ENCODE results near the gene ATXN10.
A peak's percentile ranks its signal among the peaks of the same experiment; 100 is the strongest.

Gene ATXN10

GRCh38 chr22:45865561-45866125, 194.0 kb downstream of the ATXN10 start:
- Histone ChIP-seq H3K4me3 (ENCODE audit: low read depth in 1 of 5, low read length in 5 of 5) (no peak overlapping the region), H3K27ac (ENCODE audit: low read depth, low read length) (no peak overlapping the region), H3K9ac (ENCODE audit: low read length in 5 of 5) (no peak overlapping the region), H3K4me1 (ENCODE audit: control insufficient read depth in 5 of 5, insufficient read depth in 5 of 5, low read length in 5 of 5) (peaks cover 0 to 20% (median 18%) of the 10 kb centered on the region in 5 donors), H3K27me3 (ENCODE audit: control insufficient read depth in 5 of 5, insufficient read depth in 4 of 5, low read length in 5 of 5) (peaks cover 30 to 51% (median 36%) of the 10 kb centered on the region in 5 donors), H3K9me3 (ENCODE audit: control insufficient read depth in 5 of 5, low read length in 5 of 5) (peaks cover 0 to 7% (median 0%) of the 10 kb centered on the region in 5 donors), H3K36me3 (ENCODE audit: control insufficient read depth in 5 of 5, insufficient read depth in 5 of 5, low read length in 5 of 5) (no peaks in the 10 kb centered on the region)

GRCh38 chr22:45866126-45866645, 194.6 kb downstream of the ATXN10 start:
- no peak overlapping the region for H3K27ac ChIP-seq (ENCODE audit: low read depth, low read length)
- peaks cover 0 to 20% (median 18%) of the 10 kb centered on the region in 5 donors for H3K4me1 ChIP-seq (ENCODE audit: control insufficient read depth in 5 of 5, insufficient read depth in 5 of 5, low read length in 5 of 5)
- H3K4me3 ChIP-seq (ENCODE audit: low read depth in 1 of 5, low read length in 5 of 5), result no peak overlapping the region

DNA sequence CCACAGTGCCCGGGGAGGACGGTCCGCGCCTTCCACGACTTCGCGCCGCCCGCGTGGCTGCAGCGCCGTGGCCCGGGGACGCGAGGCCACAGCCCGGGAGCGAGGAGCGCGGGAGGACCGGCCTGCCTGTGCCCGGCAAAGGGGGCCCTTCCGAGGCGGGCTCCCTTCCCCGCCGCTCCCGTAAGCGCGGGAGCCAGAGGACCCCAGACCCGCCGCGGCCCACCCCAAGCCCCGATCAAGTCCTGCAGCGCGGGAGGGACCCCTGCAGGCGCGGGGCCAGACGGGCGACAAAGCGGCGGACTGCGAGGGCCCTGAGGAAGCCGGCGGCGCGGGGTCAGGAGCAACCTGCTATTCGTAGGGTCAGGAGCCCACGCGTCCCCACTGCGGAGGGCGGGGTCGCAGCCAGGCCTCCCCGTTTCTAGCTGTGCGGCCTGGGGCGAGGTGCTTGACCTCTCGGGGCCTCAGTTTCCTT, 195.0 kb downstream of the ATXN10 start:
- Histone ChIP-seq H3K36me3 (ENCODE audit: control insufficient read depth in 5 of 5, insufficient read depth in 5 of 5, low read length in 5 of 5) (no peaks in the 10 kb centered on the region), H3K9me3 (ENCODE audit: control insufficient read depth in 5 of 5, low read length in 5 of 5) (peaks cover 0 to 2% (median 0%) of the 10 kb centered on the region in 5 donors), H3K27ac (ENCODE audit: low read depth, low read length) (no peak overlapping the region), H3K27me3 (ENCODE audit: control insufficient read depth in 5 of 5, insufficient read depth in 4 of 5, low read length in 5 of 5) (peaks cover 30 to 51% (median 36%) of the 10 kb centered on the region in 5 donors), H3K4me3 (ENCODE audit: low read depth in 1 of 5, low read length in 5 of 5) (peak overlapping the region in 1 of 5 donors; percentile 35), H3K9ac (ENCODE audit: low read length in 5 of 5) (no peak overlapping the region), H3K4me1 (ENCODE audit: control insufficient read depth in 5 of 5, insufficient read depth in 5 of 5, low read length in 5 of 5) (peaks cover 0 to 20% (median 18%) of the 10 kb centered on the region in 5 donors)

More at GRCh38 chr22:45866126-45866645, 194.6 kb downstream of the ATXN10 start:
- Histone ChIP-seq H3K36me3 (ENCODE audit: control insufficient read depth in 5 of 5, insufficient read depth in 5 of 5, low read length in 5 of 5) (no peaks in the 10 kb centered on the region), H3K27me3 (ENCODE audit: control insufficient read depth in 5 of 5, insufficient read depth in 4 of 5, low read length in 5 of 5) (peaks cover 30 to 51% (median 36%) of the 10 kb centered on the region in 5 donors), H3K9me3 (ENCODE audit: control insufficient read depth in 5 of 5, low read length in 5 of 5) (peaks cover 0 to 5% (median 0%) of the 10 kb centered on the region in 5 donors), H3K9ac (ENCODE audit: low read length in 5 of 5) (no peak overlapping the region)

DNA sequence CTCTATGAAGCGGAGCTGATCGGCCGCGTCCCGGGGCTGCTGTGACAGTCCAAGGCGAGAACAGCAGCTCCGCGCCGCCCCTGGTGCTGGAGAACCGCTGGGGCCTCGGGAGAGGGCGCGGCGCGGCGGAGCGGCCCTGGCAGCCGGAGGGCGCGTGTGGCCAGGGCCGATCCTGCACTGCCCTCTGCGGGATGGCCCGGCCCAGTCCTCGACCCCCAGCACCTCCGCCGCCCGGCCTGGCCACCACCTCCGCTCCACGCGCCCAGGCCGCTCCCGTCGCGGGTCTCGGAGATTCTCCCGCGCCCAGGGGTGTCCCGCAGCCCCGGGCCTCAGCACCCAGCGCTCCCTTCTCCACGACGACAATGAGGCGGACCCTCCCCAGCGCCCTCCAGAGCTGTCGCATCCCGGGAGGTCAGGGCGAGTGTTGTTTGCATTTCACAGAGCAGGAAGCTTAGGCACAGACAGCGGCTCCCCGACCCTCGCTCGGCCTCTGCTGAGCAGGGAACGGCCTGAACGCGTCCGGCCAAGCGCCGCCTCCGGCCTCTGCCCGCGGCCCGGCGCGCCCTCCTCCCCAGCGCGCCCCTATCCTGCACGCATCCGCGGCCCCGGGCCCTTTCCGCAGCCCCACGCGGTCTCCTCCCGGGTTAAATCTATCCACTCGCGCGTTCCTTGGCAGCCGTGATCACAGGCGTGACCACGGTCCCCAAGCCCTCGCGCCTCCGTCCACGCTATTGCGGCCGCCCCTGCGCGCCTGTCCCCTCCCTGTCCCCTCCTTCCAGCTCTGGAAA, 195.7 kb downstream of the ATXN10 start:
- Histone ChIP-seq H3K9ac (ENCODE audit: low read length in 5 of 5) (no peak overlapping the region), H3K27me3 (ENCODE audit: control insufficient read depth in 5 of 5, insufficient read depth in 4 of 5, low read length in 5 of 5) (peaks cover 30 to 51% (median 36%) of the 10 kb centered on the region in 5 donors), H3K27ac (ENCODE audit: low read depth, low read length) (no peak overlapping the region)

DNA sequence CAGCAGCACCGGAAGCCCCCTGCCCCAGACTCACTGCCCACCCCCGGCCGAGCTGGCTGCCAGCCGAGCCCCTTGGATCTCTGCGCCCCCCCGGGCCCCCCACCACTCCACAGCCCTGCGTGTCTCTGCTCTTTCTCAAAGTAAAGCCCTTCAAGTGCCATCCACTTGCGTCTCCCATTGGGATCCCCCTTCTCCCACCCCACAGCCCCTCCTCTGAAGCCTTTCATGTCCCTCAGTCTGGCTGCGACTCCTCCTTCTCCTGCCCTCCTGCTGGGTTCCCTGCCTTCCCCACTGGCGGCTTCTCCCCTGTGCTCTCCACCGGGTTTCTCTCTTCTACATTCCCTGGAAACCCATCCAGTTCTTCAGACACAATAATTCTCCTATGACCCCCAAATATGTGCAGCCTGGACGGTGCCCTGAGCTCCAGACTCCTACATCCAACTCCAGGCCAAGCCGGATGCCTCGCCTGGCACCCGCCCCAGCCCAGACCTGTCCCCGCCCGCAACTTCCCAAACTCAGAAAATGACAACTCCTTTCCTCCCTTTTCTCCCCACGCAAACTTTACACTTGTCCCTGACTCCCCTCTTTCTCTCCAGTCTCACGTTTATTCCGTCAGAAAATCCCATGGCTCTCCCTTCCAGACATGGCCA, 196.4 kb downstream of the ATXN10 start:
- no peak overlapping the region for H3K27ac ChIP-seq (ENCODE audit: low read depth, low read length)
- peaks cover 0 to 20% (median 18%) of the 10 kb centered on the region in 5 donors for H3K4me1 ChIP-seq (ENCODE audit: control insufficient read depth in 5 of 5, insufficient read depth in 5 of 5, low read length in 5 of 5)
- H3K36me3 ChIP-seq (ENCODE audit: control insufficient read depth in 5 of 5, insufficient read depth in 5 of 5, low read length in 5 of 5), result no peaks in the 10 kb centered on the region
- H3K9me3 ChIP-seq (ENCODE audit: control insufficient read depth in 5 of 5, low read length in 5 of 5), result peaks cover 3 to 7% (median 3%) of the 10 kb centered on the region in 5 donors
- H3K4me3 ChIP-seq (ENCODE audit: low read depth in 1 of 5, low read length in 5 of 5), result no peak overlapping the region
- H3K27me3 ChIP-seq (ENCODE audit: control insufficient read depth in 5 of 5, insufficient read depth in 4 of 5, low read length in 5 of 5), result peaks cover 30 to 51% (median 36%) of the 10 kb centered on the region in 5 donors
- H3K9ac ChIP-seq (ENCODE audit: low read length in 5 of 5), result no peak overlapping the region

More for the DNA sequence above, 195.7 kb downstream of the ATXN10 start:
- H3K9me3 ChIP-seq (ENCODE audit: control insufficient read depth in 5 of 5, low read length in 5 of 5), result peaks cover 0 to 1% (median under 1%) of the 10 kb centered on the region in 5 donors
- peak overlapping the region in 1 of 5 donors; percentile 35 for H3K4me3 ChIP-seq (ENCODE audit: low read depth in 1 of 5, low read length in 5 of 5)
- peaks cover 0 to 20% (median 18%) of the 10 kb centered on the region in 5 donors for H3K4me1 ChIP-seq (ENCODE audit: control insufficient read depth in 5 of 5, insufficient read depth in 5 of 5, low read length in 5 of 5)
- no peaks in the 10 kb centered on the region for H3K36me3 ChIP-seq (ENCODE audit: control insufficient read depth in 5 of 5, insufficient read depth in 5 of 5, low read length in 5 of 5)

DNA sequence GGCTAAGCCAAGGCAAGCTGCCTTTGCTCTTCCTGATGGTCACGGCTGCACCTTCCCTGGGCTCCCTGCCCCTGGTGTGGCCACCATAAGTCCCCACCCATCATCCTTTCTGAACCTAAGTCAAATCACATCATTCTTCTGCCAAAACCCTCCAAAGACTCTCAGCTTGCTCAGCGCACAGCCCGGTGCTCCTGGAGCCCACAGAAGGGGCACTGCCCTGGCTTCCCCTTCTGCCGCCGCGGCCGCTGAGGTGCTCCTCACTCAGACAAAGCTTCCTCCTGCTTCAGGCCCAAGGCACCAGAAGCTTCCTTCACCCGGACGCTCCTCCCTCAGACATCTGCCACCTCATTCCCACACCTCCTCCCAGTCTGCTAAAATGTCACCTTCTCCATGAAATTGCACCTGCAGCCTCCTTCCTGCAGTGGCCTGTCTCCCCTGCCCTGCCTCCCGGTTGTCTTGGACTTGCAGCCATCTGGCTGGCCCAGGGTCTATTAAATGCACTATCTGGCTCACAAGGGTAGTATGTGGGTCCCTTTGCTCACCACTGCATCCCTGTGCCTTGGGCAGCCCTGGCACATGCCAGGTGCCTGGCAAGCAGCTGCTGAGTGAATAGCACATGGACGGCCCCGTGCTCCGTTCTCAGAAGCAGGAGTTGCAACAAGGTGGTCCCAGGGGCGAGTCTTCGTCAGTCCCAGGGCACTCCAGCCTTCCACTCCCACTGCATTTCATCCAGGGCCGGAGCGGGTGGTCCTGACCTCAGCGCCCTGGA, 197.1 kb downstream of the ATXN10 start:
- no peaks in the 10 kb centered on the region for H3K36me3 ChIP-seq (ENCODE audit: control insufficient read depth in 5 of 5, insufficient read depth in 5 of 5, low read length in 5 of 5)
- H3K9ac ChIP-seq (ENCODE audit: low read length in 5 of 5), result no peak overlapping the region
- H3K4me3 ChIP-seq (ENCODE audit: low read depth in 1 of 5, low read length in 5 of 5), result no peak overlapping the region
- H3K27me3 ChIP-seq (ENCODE audit: control insufficient read depth in 5 of 5, insufficient read depth in 4 of 5, low read length in 5 of 5), result peaks cover 30 to 52% (median 36%) of the 10 kb centered on the region in 5 donors
- peaks cover 3 to 7% (median 4%) of the 10 kb centered on the region in 5 donors for H3K9me3 ChIP-seq (ENCODE audit: control insufficient read depth in 5 of 5, low read length in 5 of 5)
- H3K27ac ChIP-seq (ENCODE audit: low read depth, low read length), result no peak overlapping the region
- peaks cover 0 to 20% (median 18%) of the 10 kb centered on the region in 5 donors for H3K4me1 ChIP-seq (ENCODE audit: control insufficient read depth in 5 of 5, insufficient read depth in 5 of 5, low read length in 5 of 5)

GRCh38 chr22:45869340-45869847, 197.8 kb downstream of the ATXN10 start:
- Histone ChIP-seq H3K9ac (ENCODE audit: low read length in 5 of 5) (no peak overlapping the region), H3K27me3 (ENCODE audit: control insufficient read depth in 5 of 5, insufficient read depth in 4 of 5, low read length in 5 of 5) (peaks cover 30 to 52% (median 36%) of the 10 kb centered on the region in 5 donors), H3K27ac (ENCODE audit: low read depth, low read length) (no peak overlapping the region), H3K9me3 (ENCODE audit: control insufficient read depth in 5 of 5, low read length in 5 of 5) (peaks cover 3 to 9% (median 7%) of the 10 kb centered on the region in 5 donors), H3K36me3 (ENCODE audit: control insufficient read depth in 5 of 5, insufficient read depth in 5 of 5, low read length in 5 of 5) (no peaks in the 10 kb centered on the region), H3K4me1 (ENCODE audit: control insufficient read depth in 5 of 5, insufficient read depth in 5 of 5, low read length in 5 of 5) (peaks cover 0 to 15% (median 13%) of the 10 kb centered on the region in 5 donors), H3K4me3 (ENCODE audit: low read depth in 1 of 5, low read length in 5 of 5) (no peak overlapping the region)

DNA sequence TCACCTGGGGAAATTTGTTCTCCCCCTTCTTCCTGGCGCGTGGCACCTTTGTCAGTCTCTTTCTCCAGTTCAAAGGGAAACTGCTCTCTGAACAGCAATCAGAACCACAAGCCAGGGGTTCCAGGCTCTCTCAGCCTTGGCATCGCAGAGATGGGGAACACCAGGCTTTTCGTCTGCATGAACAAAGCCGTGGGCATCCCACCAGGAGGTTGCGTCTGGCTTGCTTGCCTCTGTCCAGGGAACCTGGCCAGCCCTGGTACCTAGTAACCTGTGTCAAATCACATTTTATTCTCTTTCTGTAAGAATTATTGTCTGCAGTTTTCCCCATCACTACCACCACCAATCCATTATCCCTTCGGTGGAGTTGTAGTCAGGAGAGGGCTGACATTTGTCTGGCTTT, 198.4 kb downstream of the ATXN10 start:
- Histone ChIP-seq H3K27me3 (ENCODE audit: control insufficient read depth in 5 of 5, insufficient read depth in 4 of 5, low read length in 5 of 5) (peaks cover 29 to 46% (median 33%) of the 10 kb centered on the region in 5 donors), H3K9me3 (ENCODE audit: control insufficient read depth in 5 of 5, low read length in 5 of 5) (peaks cover 3 to 9% (median 7%) of the 10 kb centered on the region in 5 donors), H3K36me3 (ENCODE audit: control insufficient read depth in 5 of 5, insufficient read depth in 5 of 5, low read length in 5 of 5) (no peaks in the 10 kb centered on the region), H3K4me1 (ENCODE audit: control insufficient read depth in 5 of 5, insufficient read depth in 5 of 5, low read length in 5 of 5) (peaks cover 0 to 14% (median 13%) of the 10 kb centered on the region in 5 donors), H3K9ac (ENCODE audit: low read length in 5 of 5) (no peak overlapping the region), H3K27ac (ENCODE audit: low read depth, low read length) (no peak overlapping the region), H3K4me3 (ENCODE audit: low read depth in 1 of 5, low read length in 5 of 5) (no peak overlapping the region)

- Histone ChIP-seq H3K4me1 (ENCODE audit: control insufficient read depth in 5 of 5, insufficient read depth in 5 of 5, low read length in 5 of 5) (peaks cover 0 to 10% (median 8%) of the 10 kb centered on the region in 5 donors), H3K36me3 (ENCODE audit: control insufficient read depth in 5 of 5, insufficient read depth in 5 of 5, low read length in 5 of 5) (no peaks in the 10 kb centered on the region), H3K27ac (ENCODE audit: low read depth, low read length) (no peak overlapping the region), H3K9me3 (ENCODE audit: control insufficient read depth in 5 of 5, low read length in 5 of 5) (peaks cover 3 to 9% (median 7%) of the 10 kb centered on the region in 5 donors), H3K27me3 (ENCODE audit: control insufficient read depth in 5 of 5, insufficient read depth in 4 of 5, low read length in 5 of 5) (peaks cover 15 to 36% (median 21%) of the 10 kb centered on the region in 5 donors), H3K9ac (ENCODE audit: low read length in 5 of 5) (no peak overlapping the region), H3K4me3 (ENCODE audit: low read depth in 1 of 5, low read length in 5 of 5) (no peak overlapping the region)
These were observed 200.1 kb downstream of the ATXN10 start for GRCh38 chr22:45871721-45872120.
